Activated CD8-positive, alpha-beta memory T cell treated with anti-CD3 and anti-CD28 coated beads, Interleukin-2, amount 10 ng/mL, durations not matched to agents 7 days and 5 days (primary cell): ENCODE results near the gene RNASE8. TPM values are rescaled to one million over a fixed set of nuclear protein-coding genes. Genes with fewer than 3 reads are reported as not detected.

Source experiments
- ATAC-seq: fragments of 150-1000 bp; cut with Tn5 transposase; one replicate; pipeline ENCODE4 v1.10.0; 2021; ENCODE audit warnings: moderate library complexity
- CTCF ChIA-PET: fragments of 350-600 bp; sonication (Branson Sonifier 250); formaldehyde crosslinking; loops from one replicate; lab custom pipeline; 2021; ENCODE audit warnings: antibody characterized with exemption; lab: Charles Lee
- DNase-seq: peaks from one replicate; pipeline ENCODE4 v3.0.0-alpha.2; 2020
- H3K27ac Mint-ChIP-seq: one replicate; pipeline ENCODE4 v1.8.0; 2021; ENCODE audit warnings: mild to moderate bottlenecking, mixed read lengths
- H3K27me3 Mint-ChIP-seq: one replicate; pipeline ENCODE4 v1.8.0; 2021; ENCODE audit warnings: mixed read lengths
- H3K36me3 Mint-ChIP-seq: one replicate; pipeline ENCODE4 v1.8.0; 2021; ENCODE audit warnings: mild to moderate bottlenecking, mixed read lengths
- H3K4me1 Mint-ChIP-seq: one replicate; pipeline ENCODE4 v1.8.0; 2021; ENCODE audit warnings: mixed read lengths
- H3K4me3 Mint-ChIP-seq: one replicate; pipeline ENCODE4 v1.8.0; 2021; ENCODE audit warnings: mild to moderate bottlenecking, moderate library complexity, mixed read lengths
- H3K9me3 Mint-ChIP-seq: one replicate; pipeline ENCODE4 v1.8.0; 2022; ENCODE audit warnings: low read depth, mixed read lengths
- total RNA-seq, 2 experiments: library from RNA; stranded (reverse); gene quantifications; one replicate each; pipeline ENCODE4 v1.2.3, GENCODE V29; 2021

RNASE8 gene
- total RNA-seq, 2 experiments from 2014 or later: not detected

DNA sequence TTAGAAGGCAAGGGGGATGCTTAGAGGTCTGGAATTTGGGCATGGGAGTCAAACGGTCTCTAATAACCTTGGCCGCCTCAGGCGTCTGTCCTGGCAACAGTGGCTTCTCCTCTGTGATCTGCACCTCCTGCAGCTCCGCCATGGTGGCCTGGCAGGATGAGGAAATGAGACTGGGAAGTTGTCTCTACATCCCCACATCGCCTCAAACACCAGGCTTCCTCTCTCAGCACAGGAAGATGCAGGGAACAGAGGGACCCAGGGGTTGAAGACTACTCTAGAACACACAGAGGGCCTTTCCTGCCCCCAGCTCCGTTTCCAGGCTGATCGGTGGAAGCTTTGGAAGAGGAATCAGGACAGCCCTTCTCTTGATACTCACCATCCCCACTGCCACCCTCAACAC lies 34.4 kb upstream of the RNASE8 start:
- H3K27me3 Mint-ChIP-seq: peaks cover 39% of the 10 kb centered on the region
- H3K27ac Mint-ChIP-seq: no peak overlapping the region
- peaks cover 9% of the 10 kb centered on the region for H3K4me1 Mint-ChIP-seq
- H3K4me3 Mint-ChIP-seq: peak overlapping the region; percentile 3
- DNase-seq: no peak
- H3K36me3 Mint-ChIP-seq: no peaks in the 10 kb centered on the region
- CTCF ChIA-PET: interaction anchor here (1.2 to 3.0 kb wide), 3 partner anchors 8 to 82 kb away, joined by 3 to 26 read pairs (median 4); no protein-coding TSS in a partner anchor
- no peak for ATAC-seq
- no peaks in the 10 kb centered on the region for H3K9me3 Mint-ChIP-seq

- H3K4me1 Mint-ChIP-seq: peaks cover 9% of the 10 kb centered on the region
- DNase-seq: no peak
- H3K9me3 Mint-ChIP-seq: no peaks in the 10 kb centered on the region
- ATAC-seq: no peak
- CTCF ChIA-PET: interaction anchor here (1.0 to 3.0 kb wide), 7 partner anchors 9 to 81 kb away, joined by 3 to 26 read pairs (median 3); no protein-coding TSS in a partner anchor
- no peak overlapping the region for H3K27ac Mint-ChIP-seq
- H3K27me3 Mint-ChIP-seq: peaks cover 39% of the 10 kb centered on the region
- no peaks in the 10 kb centered on the region for H3K36me3 Mint-ChIP-seq
- H3K4me3 Mint-ChIP-seq: peak overlapping the region; percentile 55
Measured at GRCh38 chr14:21023817-21024584, 33.6 kb upstream of the RNASE8 start.

DNA sequence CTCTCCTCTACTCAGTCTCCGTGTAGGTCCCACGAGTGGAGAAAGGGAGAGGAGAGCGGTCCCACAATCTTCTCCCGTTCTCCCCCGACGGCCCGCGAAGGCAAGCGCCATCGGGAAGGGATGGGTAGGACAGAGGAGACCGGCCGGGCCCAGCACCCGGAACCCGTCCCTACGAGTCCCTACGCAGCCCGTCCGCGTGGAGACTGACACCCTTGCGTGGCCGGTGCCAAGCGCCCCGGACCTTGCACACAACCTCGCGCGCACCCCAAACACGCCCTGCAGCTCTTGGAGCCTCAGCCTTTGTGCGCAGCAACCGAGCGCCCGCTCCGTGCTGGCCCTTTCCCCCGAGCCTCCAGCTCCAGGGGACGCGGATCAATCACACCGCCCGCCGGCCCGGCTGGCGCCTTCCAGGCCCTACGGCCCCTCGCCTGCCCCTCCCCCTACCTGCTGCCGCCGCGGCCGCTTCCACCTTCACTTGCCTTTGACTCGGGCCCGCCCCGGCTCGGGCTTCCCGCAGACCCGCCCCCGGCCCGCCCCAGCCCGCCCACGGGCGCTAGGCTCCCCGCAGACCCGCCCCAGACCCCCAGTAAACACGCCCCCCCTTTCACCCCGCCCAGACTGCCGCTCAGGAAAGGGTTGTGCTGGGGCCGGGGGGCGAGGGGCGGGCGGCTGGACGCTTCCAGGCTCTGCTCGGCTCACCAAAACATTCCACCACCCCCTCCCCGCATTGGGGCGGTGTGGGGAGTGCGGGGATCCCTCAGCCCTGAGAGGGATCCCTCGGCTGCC lies 32.8 kb upstream of the RNASE8 start, which contains the start of gene NDRG2:
Gene NDRG2 (minus strand): TSS at position 477 of the 786 bp plus-strand sequence. CDS start 1,746 bp downstream, outside the sequence.
- H3K9me3 Mint-ChIP-seq: no peaks in the 10 kb centered on the region
- peak; percentile 90 for ATAC-seq
- no peaks in the 10 kb centered on the region for H3K36me3 Mint-ChIP-seq
- H3K4me1 Mint-ChIP-seq: peaks cover 9% of the 10 kb centered on the region
- H3K4me3 Mint-ChIP-seq: peak within 1 kb of the TSS; percentile 68
- DNase-seq: peak; percentile 74
- H3K27me3 Mint-ChIP-seq: peaks cover 39% of the 10 kb centered on the region
- CTCF ChIA-PET: interaction anchor here (1.0 to 3.0 kb wide), 5 partner anchors 10 to 68 kb away, joined by 3 to 26 read pairs (median 3); no protein-coding TSS in a partner anchor
- no peak within 1 kb of the TSS for H3K27ac Mint-ChIP-seq

DNA sequence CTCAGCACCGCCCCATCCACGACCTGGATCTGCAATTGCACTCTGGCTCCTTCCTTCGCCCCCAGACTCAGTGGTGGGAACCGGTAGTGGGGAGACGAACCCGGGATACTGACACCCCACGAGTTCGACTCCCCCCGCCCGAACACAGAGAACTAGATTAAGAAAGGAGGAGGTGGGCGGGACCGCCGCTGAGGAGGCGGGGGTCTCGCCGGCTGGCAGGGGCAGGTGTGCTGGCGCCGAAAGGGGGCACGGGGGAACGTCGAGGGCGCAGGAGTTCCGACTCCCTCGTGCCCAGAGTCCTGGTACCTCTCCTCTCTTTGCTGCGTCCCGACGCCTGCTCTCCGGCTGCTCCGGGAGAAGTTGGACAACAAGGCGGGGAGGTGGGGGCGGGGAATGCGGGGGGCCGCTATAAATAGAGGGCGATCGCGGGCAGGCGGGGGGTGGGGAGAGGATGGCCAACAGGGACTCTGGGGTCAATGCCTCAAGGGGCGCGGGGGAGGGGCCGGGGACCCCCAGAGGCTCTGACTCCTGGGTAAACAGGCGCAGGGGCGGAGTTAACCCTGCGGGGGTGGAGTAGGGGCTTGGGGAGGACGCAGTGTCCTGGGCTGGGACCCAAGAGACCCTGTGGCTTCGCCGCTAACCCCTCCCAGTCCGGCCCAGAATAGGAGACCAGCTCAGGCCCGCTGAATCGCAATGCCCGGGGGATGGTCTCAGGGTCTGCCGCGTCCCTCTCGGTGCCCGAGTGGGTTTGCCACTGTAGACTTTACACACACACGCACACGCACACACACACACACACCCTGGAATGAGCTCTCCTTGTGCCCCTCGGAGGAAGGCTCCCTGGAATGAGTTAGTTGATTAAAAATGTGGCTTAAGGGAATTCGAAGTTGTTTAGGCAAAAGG lies 32.0 kb upstream of the RNASE8 start:
- Mint-ChIP-seq H3K27me3 (peaks cover 41% of the 10 kb centered on the region), H3K36me3 (no peaks in the 10 kb centered on the region), H3K27ac (no peak overlapping the region), H3K9me3 (no peaks in the 10 kb centered on the region), H3K4me3 (peak overlapping the region; percentile 68), H3K4me1 (peaks cover 9% of the 10 kb centered on the region)
- ATAC-seq: no peak
- DNase-seq: no peak
- CTCF ChIA-PET: interaction anchor here (1.1 to 3.0 kb wide), 6 partner anchors 11 to 79 kb away, joined by 3 to 26 read pairs (median 4); no protein-coding TSS in a partner anchor

DNA sequence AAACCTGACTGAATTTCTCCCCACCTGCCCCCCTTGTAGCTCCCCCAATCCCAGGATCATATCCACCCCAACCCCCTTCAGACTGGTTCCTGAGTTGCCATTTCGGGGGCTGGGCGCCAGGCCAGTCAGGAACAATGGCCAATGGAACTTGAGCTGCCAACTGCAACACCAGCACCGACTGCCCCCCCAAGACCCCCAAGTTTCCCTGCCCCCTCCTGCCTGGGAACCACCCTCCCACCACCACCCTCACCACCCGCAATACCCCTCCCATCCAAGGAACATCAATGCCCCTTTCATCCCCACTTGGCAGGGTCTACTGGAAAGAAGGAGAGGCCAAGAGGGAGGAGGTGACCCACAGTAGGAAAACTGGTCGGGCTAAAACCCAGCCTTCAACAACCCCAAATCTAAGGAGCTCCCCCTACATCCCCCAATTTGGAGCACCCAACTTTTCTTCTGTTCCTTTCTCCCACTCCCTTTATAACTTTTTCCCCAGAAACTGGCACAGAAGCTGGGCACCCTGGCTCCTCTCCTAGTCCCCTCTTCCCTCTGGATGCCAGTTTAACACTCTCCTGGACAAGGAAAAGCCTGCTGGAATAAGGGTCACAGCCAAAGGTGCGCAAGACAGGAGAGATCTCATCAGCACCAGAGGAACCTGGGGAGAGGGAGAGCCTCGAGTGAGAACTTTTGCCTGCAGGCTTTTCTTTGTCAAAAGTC lies 31.2 kb upstream of the RNASE8 start:
- CTCF ChIA-PET: interaction anchor here (0.8 to 1.7 kb wide), 4 partner anchors 12 to 78 kb away, joined by 3 to 5 read pairs (median 4); no protein-coding TSS in a partner anchor
- DNase-seq (no peak), ATAC-seq (no peak)
- H3K36me3 Mint-ChIP-seq: no peaks in the 10 kb centered on the region
- peaks cover 9% of the 10 kb centered on the region for H3K4me1 Mint-ChIP-seq
- no peak overlapping the region for H3K27ac Mint-ChIP-seq
- peaks cover 40% of the 10 kb centered on the region for H3K27me3 Mint-ChIP-seq
- no peak overlapping the region for H3K4me3 Mint-ChIP-seq
- H3K9me3 Mint-ChIP-seq: no peaks in the 10 kb centered on the region

DNA sequence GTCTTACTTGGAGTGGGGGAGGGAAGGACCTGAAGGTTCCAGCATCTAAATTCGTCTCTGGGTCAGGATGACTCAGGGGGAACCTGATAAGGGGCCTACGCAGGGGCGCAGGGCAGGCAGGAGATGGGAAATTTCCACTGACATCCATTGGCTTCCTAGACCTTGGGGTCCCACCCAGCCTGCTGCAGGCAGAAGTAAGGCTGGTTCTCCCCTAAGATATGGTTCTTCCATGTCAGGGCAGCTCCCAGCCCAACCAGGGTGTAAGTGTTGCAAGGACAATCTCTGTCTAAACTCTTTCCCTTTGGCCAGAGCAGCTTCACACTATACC lies 30.7 kb upstream of the RNASE8 start:
- Mint-ChIP-seq H3K4me1 (peaks cover 9% of the 10 kb centered on the region), H3K27ac (no peak overlapping the region), H3K9me3 (no peaks in the 10 kb centered on the region), H3K36me3 (no peaks in the 10 kb centered on the region), H3K4me3 (no peak overlapping the region), H3K27me3 (peaks cover 38% of the 10 kb centered on the region)
- no peak for ATAC-seq
- DNase-seq: no peak
- CTCF ChIA-PET: interaction anchor here (0.8 to 1.7 kb wide), 2 partner anchors 12 to 68 kb away, joined by 3 to 5 read pairs; no protein-coding TSS in a partner anchor

DNA sequence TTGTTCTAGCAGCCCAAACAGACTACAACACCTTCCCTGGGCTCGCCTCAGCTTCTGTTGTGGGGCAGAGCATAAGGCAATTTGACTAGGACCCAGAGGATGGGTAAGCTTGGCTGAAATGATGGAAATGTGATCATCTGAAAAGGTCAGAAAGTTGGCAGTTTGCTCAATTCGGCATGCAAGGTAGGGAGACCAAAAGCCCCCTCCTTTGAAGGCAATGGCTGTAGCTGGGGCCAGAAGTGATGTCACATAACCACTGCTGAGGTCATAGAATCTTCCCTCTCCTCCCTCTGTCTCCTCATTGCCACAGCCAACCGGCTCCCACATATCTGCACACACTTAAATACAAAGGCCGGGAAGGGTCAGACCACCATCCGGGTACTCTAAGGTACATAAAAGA lies 27.7 kb upstream of the RNASE8 start, which contains the start of gene TPPP2:
Gene TPPP2 (plus strand): TSS at position 301 of the 400 bp plus-strand sequence. CDS start 365 bp downstream, outside the sequence.
- no peak for ATAC-seq

GRCh38 chr14:21030531-21030930 lies 27.1 kb upstream of the RNASE8 start:
- CTCF ChIA-PET: no interaction called here
- H3K27ac Mint-ChIP-seq: no peak overlapping the region
- H3K9me3 Mint-ChIP-seq: no peaks in the 10 kb centered on the region
- peaks cover 12% of the 10 kb centered on the region for H3K27me3 Mint-ChIP-seq
- no peaks in the 10 kb centered on the region for H3K36me3 Mint-ChIP-seq
- H3K4me1 Mint-ChIP-seq: no peaks in the 10 kb centered on the region
- no peak for ATAC-seq
- no peak for DNase-seq
- H3K4me3 Mint-ChIP-seq: no peak overlapping the region

More for the DNA sequence above, 27.7 kb upstream of the RNASE8 start, which contains the start of gene TPPP2:
- H3K9me3 Mint-ChIP-seq: no peaks in the 10 kb centered on the region
- CTCF ChIA-PET: no interaction called here
- peaks cover 2% of the 10 kb centered on the region for H3K4me1 Mint-ChIP-seq
- no peak within 1 kb of the TSS for H3K27ac Mint-ChIP-seq
- no peak for DNase-seq
- peaks cover 14% of the 10 kb centered on the region for H3K27me3 Mint-ChIP-seq
- H3K36me3 Mint-ChIP-seq: no peaks in the 10 kb centered on the region
- no peak within 1 kb of the TSS for H3K4me3 Mint-ChIP-seq

- Mint-ChIP-seq H3K4me3 (no peak overlapping the region), H3K36me3 (no peaks in the 10 kb centered on the region), H3K27me3 (peaks cover 2% of the 10 kb centered on the region), H3K4me1 (no peaks in the 10 kb centered on the region), H3K27ac (no peak overlapping the region), H3K9me3 (no peaks in the 10 kb centered on the region)
- ATAC-seq (no peak), DNase-seq (no peak)
- CTCF ChIA-PET: interaction anchor here (1.2 to 5.8 kb wide), 7 partner anchors 14 to 61 kb away, joined by 3 to 34 read pairs (median 5); no protein-coding TSS in a partner anchor
Measured at GRCh38 chr14:21032326-21033132, 25.1 kb upstream of the RNASE8 start.

DNA sequence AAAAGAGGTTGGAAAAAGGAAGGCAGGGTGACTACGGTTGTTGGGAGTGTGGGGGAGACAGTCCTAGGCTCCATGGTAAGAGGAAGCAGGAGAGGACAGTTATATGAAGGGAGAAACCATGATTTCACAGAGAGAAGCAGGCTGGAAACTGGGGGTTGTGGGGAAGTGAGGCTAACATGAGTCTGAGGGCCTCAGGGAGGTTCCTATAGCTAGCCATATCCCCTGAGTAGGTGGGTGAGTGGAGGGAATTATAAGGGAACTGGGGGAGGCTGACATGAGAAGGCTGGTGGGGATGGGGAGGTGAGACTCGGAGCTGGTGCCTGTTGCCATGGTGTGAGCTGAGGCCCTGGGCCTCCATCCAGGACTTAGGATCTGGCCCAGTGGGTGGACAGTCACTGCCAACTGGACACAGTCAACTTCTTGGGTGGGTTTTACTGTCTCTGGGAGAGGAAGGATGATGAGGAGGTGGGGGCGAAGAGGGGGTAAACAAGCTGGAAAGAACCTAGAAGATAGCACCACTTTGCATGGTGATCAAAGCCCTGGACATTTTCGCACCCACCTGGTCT lies 24.4 kb upstream of the RNASE8 start:
- peaks cover 7% of the 10 kb centered on the region for H3K27me3 Mint-ChIP-seq
- H3K4me1 Mint-ChIP-seq: no peaks in the 10 kb centered on the region
- no peaks in the 10 kb centered on the region for H3K9me3 Mint-ChIP-seq
- CTCF ChIA-PET: interaction anchor here (0.9 to 5.8 kb wide), 6 partner anchors 15 to 71 kb away, joined by 3 to 34 read pairs (median 3); no protein-coding TSS in a partner anchor
- H3K27ac Mint-ChIP-seq: no peak overlapping the region
- H3K36me3 Mint-ChIP-seq: no peaks in the 10 kb centered on the region
- DNase-seq (no peak), ATAC-seq (no peak)
- no peak overlapping the region for H3K4me3 Mint-ChIP-seq

- ATAC-seq (no peak), DNase-seq (no peak)
- no peaks in the 10 kb centered on the region for H3K36me3 Mint-ChIP-seq
- no peak within 1 kb of the TSS for H3K27ac Mint-ChIP-seq
- no peaks in the 10 kb centered on the region for H3K4me1 Mint-ChIP-seq
- H3K4me3 Mint-ChIP-seq: no peak within 1 kb of the TSS
- CTCF ChIA-PET: interaction anchor here (0.9 to 5.8 kb wide), 2 partner anchors 19 to 58 kb away, joined by 3 to 34 read pairs; no protein-coding TSS in a partner anchor
- no peaks in the 10 kb centered on the region for H3K9me3 Mint-ChIP-seq
- peaks cover 9% of the 10 kb centered on the region for H3K27me3 Mint-ChIP-seq
Measured at GRCh38 chr14:21034707-21035106, 22.9 kb upstream of the RNASE8 start, which contains the start of gene RNASE13. RNASE13 (minus strand) TSS chr14:21034807; CDS start chr14:21034288, 519 bp downstream.
